Nephron (organoid): Measurements from ENCODE around the gene RER1.

Experiments
- H3K27ac Mint-ChIP-seq, 3 experiments: 2 replicates each; pipeline ENCODE4 v1.8.0; 2020; ENCODE audit warnings: mixed read lengths in 3 of 3, mild to moderate bottlenecking in 2 of 3, moderate library complexity in 1 of 3
- H3K27me3 Mint-ChIP-seq: 2 replicates; pipeline ENCODE4 v1.8.0; 2021; ENCODE audit warnings: low read depth, mild to moderate bottlenecking, moderate library complexity, mixed read lengths
- H3K36me3 Mint-ChIP-seq: 2 replicates; pipeline ENCODE4 v1.8.0; 2020; ENCODE audit warnings: low read depth, mixed read lengths
- H3K4me1 Mint-ChIP-seq: 2 replicates; pipeline ENCODE4 v1.8.0; 2020; ENCODE audit warnings: mixed read lengths
- H3K4me3 Mint-ChIP-seq, 3 experiments: 2 replicates each; pipeline ENCODE4 v1.8.0; 2020; ENCODE audit warnings: mild to moderate bottlenecking in 3 of 3, mixed read lengths in 3 of 3, moderate library complexity in 2 of 3
- H3K9me3 Mint-ChIP-seq: 2 replicates; pipeline ENCODE4 v1.8.0; 2020; ENCODE audit warnings: mixed read lengths
- CTCF ChIP-seq, 3 experiments: fragments of 200-600 bp; sonication (generic); IDR thresholded peaks; one replicate each; pipeline ENCODE4 v1.5.0; 2021; ENCODE audit warnings: antibody characterized with exemption in 3 of 3; ENCODE audit not compliant: unreplicated experiment in 3 of 3

RER1 gene

GRCh38 chr1:2444138-2444591 is 52.5 kb downstream of the RER1 start:
- Mint-ChIP-seq H3K4me1 (no peaks in the 10 kb centered on the region), H3K9me3 (no peaks in the 10 kb centered on the region), H3K36me3 (no peaks in the 10 kb centered on the region), H3K27ac (no peak overlapping the region), H3K4me3 (no peak overlapping the region), H3K27me3 (peaks cover 56% of the 10 kb centered on the region)
- TF ChIP-seq CTCF (IDR thresholded peaks at IDR 0.05; ENCODE audit: unreplicated experiment in 3 of 3), result no peak

GRCh38 chr1:2445162-2445822 is 53.7 kb downstream of the RER1 start:
- Mint-ChIP-seq H3K4me1 (no peaks in the 10 kb centered on the region), H3K27me3 (peaks cover 61% of the 10 kb centered on the region), H3K27ac (no peak overlapping the region), H3K4me3 (no peak overlapping the region), H3K9me3 (no peaks in the 10 kb centered on the region), H3K36me3 (no peaks in the 10 kb centered on the region)
- TF ChIP-seq CTCF (IDR thresholded peaks at IDR 0.05; ENCODE audit: unreplicated experiment in 3 of 3), result no peak

GRCh38 chr1:2445823-2446215 is 54.2 kb downstream of the RER1 start:
- no peaks in the 10 kb centered on the region for H3K4me1 Mint-ChIP-seq
- H3K27me3 Mint-ChIP-seq, result peaks cover 61% of the 10 kb centered on the region
- H3K36me3 Mint-ChIP-seq, result no peaks in the 10 kb centered on the region
- H3K4me3 Mint-ChIP-seq, result no peak overlapping the region
- no peaks in the 10 kb centered on the region for H3K9me3 Mint-ChIP-seq
- no peak overlapping the region for H3K27ac Mint-ChIP-seq
- no peak for TF ChIP-seq CTCF (IDR thresholded peaks at IDR 0.05; ENCODE audit: unreplicated experiment in 3 of 3)

- H3K4me3 Mint-ChIP-seq, result no peak overlapping the region
- no peak for TF ChIP-seq CTCF (IDR thresholded peaks at IDR 0.05; ENCODE audit: unreplicated experiment in 3 of 3)
- no peaks in the 10 kb centered on the region for H3K4me1 Mint-ChIP-seq
- peaks cover 58% of the 10 kb centered on the region for H3K27me3 Mint-ChIP-seq
- no peak overlapping the region for H3K27ac Mint-ChIP-seq
- H3K9me3 Mint-ChIP-seq, result no peaks in the 10 kb centered on the region
- no peaks in the 10 kb centered on the region for H3K36me3 Mint-ChIP-seq
Measured at GRCh38 chr1:2446394-2446793, 54.8 kb downstream of the RER1 start.

GRCh38 chr1:2446861-2447260 is 55.2 kb downstream of the RER1 start:
- TF ChIP-seq CTCF (IDR thresholded peaks at IDR 0.05; ENCODE audit: unreplicated experiment in 3 of 3), result no peak
- no peaks in the 10 kb centered on the region for H3K36me3 Mint-ChIP-seq
- H3K9me3 Mint-ChIP-seq, result no peaks in the 10 kb centered on the region
- no peak overlapping the region for H3K27ac Mint-ChIP-seq
- H3K27me3 Mint-ChIP-seq, result peaks cover 53% of the 10 kb centered on the region
- no peak overlapping the region for H3K4me3 Mint-ChIP-seq
- no peaks in the 10 kb centered on the region for H3K4me1 Mint-ChIP-seq
